Liver (tissue), 3 donors: ENCODE results near the gene RNF5.

Source experiments
- ATF3 ChIP-seq: IDR thresholded peaks from 2 replicates; pipeline ENCODE4 v1.6.1; 2016; ENCODE audit warnings: antibody characterized with exemption
- CTCF ChIP-seq: fragments of 150-350 bp; IDR thresholded peaks from 2 replicates; pipeline ENCODE4 v1.5.1; 2017; ENCODE audit warnings: improper control_type of control experiment, low read depth, low read length; ENCODE audit not compliant: missing input control
- EGR1 ChIP-seq, 2 donors: IDR thresholded peaks; 2 replicates each; pipeline ENCODE4 v1.6.1; 2016 to 2018; ENCODE audit warnings: antibody characterized with exemption in 2 of 2, low read depth in 2 of 2
- FOXA1 ChIP-seq: IDR thresholded peaks from 2 replicates; pipeline ENCODE4 v1.6.1; 2016; ENCODE audit warnings: antibody characterized with exemption
- FOXA2 ChIP-seq: IDR thresholded peaks from 2 replicates; pipeline ENCODE4 v1.6.1; 2016; ENCODE audit warnings: antibody characterized with exemption
- GABPA ChIP-seq, 2 donors: IDR thresholded peaks in 1 of 2; conservative IDR thresholded peaks in 1 of 2; 2 replicates each; pipeline ENCODE4 v1.6.1; 2016; ENCODE audit warnings: antibody characterized with exemption in 2 of 2, mild to moderate bottlenecking in 1 of 2, moderate library complexity in 1 of 2
- JUND ChIP-seq, 2 donors: IDR thresholded peaks; 2 replicates each; pipeline ENCODE4 v1.6.1; 2016; ENCODE audit warnings: antibody characterized with exemption in 2 of 2
- RAD21 ChIP-seq, 2 donors: IDR thresholded peaks; 2 replicates each; pipeline ENCODE4 v1.6.1; 2016; ENCODE audit warnings: antibody characterized with exemption in 2 of 2, mild to moderate bottlenecking in 2 of 2
- REST ChIP-seq: IDR thresholded peaks from 2 replicates; pipeline ENCODE4 v1.6.1; 2016; ENCODE audit warnings: antibody characterized with exemption, mild to moderate bottlenecking
- SP1 ChIP-seq: IDR thresholded peaks from 2 replicates; pipeline ENCODE4 v1.6.1; 2018; ENCODE audit warnings: antibody characterized with exemption, mild to moderate bottlenecking
- TAF1 ChIP-seq: conservative IDR thresholded peaks from 2 replicates; pipeline ENCODE4 v1.6.1; 2016; ENCODE audit warnings: antibody characterized with exemption, mild to moderate bottlenecking
- YY1 ChIP-seq: IDR thresholded peaks from 2 replicates; pipeline ENCODE4 v1.6.1; 2016; ENCODE audit warnings: antibody characterized with exemption, mild to moderate bottlenecking
- TF ChIP-seq, protein P1 (sequence below): IDR thresholded peaks from 2 replicates; pipeline ENCODE4 v1.6.1; 2016; ENCODE audit warnings: antibody characterized with exemption
- TF ChIP-seq, protein P2 (sequence below): IDR thresholded peaks from 2 replicates; pipeline ENCODE4 v1.6.1; 2016; ENCODE audit warnings: antibody characterized with exemption
- donor health status: healthy.
- donor health status: healthy.

- TF ChIP-seq CTCF, result no peak
- TF ChIP-seq SP1, result no peak
- TF ChIP-seq TAF1, result no peak
- TF ChIP-seq FOXA2, result no peak
- no peak for TF ChIP-seq GABPA (IDR thresholded peaks at IDR 0.05 in 1 of 2, conservative IDR thresholded peaks at IDR 0.05 in 1 of 2)
- no peak for TF ChIP-seq REST
- TF ChIP-seq EGR1 (IDR thresholded peaks at IDR 0.05; ENCODE audit: low read depth in 2 of 2), result no peak
- TF ChIP-seq JUND (IDR thresholded peaks at IDR 0.05), result no peak
- no peak for TF ChIP-seq YY1
- TF ChIP-seq, protein P1, sequence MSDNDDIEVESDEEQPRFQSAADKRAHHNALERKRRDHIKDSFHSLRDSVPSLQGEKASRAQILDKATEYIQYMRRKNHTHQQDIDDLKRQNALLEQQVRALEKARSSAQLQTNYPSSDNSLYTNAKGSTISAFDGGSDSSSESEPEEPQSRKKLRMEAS, result no peak
- TF ChIP-seq RAD21 (IDR thresholded peaks at IDR 0.05), result no peak
- TF ChIP-seq, protein P2, sequence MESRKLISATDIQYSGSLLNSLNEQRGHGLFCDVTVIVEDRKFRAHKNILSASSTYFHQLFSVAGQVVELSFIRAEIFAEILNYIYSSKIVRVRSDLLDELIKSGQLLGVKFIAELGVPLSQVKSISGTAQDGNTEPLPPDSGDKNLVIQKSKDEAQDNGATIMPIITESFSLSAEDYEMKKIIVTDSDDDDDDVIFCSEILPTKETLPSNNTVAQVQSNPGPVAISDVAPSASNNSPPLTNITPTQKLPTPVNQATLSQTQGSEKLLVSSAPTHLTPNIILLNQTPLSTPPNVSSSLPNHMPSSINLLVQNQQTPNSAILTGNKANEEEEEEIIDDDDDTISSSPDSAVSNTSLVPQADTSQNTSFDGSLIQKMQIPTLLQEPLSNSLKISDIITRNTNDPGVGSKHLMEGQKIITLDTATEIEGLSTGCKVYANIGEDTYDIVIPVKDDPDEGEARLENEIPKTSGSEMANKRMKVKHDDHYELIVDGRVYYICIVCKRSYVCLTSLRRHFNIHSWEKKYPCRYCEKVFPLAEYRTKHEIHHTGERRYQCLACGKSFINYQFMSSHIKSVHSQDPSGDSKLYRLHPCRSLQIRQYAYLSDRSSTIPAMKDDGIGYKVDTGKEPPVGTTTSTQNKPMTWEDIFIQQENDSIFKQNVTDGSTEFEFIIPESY, result no peak
- no peak for TF ChIP-seq ATF3
- no peak for TF ChIP-seq FOXA1
These were observed 24.0 kb downstream of the RNF5 start for GRCh38 chr6:32202186-32202585.
